DMS 273 (cell line): Measurements from ENCODE around the gene TMEM106A.
"Not testable (repeated sequence)": the region's sequence is repeated elsewhere in the genome, so short reads cannot be mapped to it uniquely, and the experiment has no call there.

Experiments
- DNase-seq: peaks from one replicate; lab custom pipeline; 2025; ENCODE audit not compliant: unreplicated experiment; lab: John Stamatoyannopoulos, UW

Gene TMEM106A

GRCh38 chr17:43211480-43212402, at the start of gene TMEM106A:
Gene TMEM106A, plus strand, starts transcription at chr17:43211875. Its CDS starts 1,167 bp downstream, at chr17:43213042.
- no peak for DNase-seq

- not testable (repeated sequence) for DNase-seq
Observed at GRCh38 chr17:43165971-43166370, 45.7 kb upstream of the TMEM106A start.

GRCh38 chr17:43169561-43170139, 42.0 kb upstream of the TMEM106A start:
- DNase-seq, result peak; percentile 74

GRCh38 chr17:43170140-43170765, 41.4 kb upstream of the TMEM106A start:
- DNase-seq, result peak; percentile 97

- peak; percentile 99 for DNase-seq
Observed at GRCh38 chr17:43170766-43171585, 40.7 kb upstream of the TMEM106A start, which contains the start of gene NBR1. Gene NBR1, plus strand, starts transcription at chr17:43171214. Its CDS starts 4,586 bp downstream, at chr17:43175800.

DNA sequence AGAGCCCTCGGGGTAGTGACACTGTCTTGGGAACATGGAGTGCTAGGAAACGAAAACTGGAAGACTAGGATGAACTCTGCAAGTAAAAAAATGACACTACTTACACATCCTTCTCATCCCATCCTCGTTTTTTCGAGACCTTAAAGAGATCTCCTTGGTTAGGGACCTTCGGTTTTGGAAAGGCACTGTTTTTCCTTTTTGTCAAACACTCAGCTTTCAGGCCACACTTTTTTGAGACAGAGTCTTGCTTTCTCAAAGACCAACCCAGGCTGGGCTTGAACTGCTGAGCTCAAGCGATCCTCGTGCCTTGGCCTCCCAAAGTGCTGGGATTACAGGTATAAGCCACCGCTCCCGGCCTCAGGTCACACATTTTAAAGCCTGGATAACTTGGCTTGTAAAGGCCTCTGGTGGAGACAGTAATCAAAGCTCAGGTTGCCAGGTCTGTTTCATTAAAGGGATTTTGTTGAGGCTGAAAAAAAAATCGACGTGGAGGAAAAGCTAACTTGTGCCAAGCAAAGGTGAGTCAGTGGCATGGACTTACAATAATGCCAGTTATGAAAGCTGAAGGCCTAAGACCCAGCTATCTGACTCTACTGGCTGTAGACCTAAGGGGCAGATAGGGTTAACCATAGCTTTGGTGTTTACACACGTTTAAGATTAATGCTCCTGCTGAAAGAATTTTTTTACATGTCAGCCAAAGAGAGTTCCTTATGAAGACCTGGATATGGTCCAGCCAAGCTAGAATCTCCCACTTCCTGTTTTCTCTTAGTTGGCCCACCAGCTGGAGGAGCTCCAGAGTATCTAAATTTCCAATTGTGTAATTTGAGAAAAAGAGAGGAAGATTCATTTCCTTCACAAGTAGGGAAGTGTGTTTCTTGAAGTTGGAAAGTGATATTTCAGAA, 39.8 kb upstream of the TMEM106A start:
- peak; percentile 79 for DNase-seq

- no peak for DNase-seq
Observed at GRCh38 chr17:43175213-43176118, 36.2 kb upstream of the TMEM106A start.

DNA sequence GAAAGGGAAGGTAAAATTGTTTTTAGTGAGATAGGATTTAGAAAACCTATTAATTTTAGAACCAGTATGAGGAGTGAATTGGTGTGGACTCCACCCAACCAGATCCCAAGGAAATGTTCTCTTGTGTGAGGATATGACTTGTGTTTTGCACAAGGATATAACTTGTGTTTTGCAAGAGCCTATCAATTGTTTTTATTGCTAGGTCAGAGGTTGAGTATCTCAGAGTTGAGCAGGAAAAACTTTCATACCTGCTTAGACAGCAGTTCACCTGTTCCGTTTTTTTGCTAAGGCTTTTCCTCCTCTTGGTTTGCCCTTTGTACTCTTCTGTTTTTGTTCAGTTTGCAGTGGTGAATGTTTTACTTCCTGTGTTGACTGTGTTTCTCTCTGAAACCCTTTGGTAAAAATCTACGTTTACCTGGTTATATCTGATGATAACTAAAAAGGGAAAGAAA, 35.5 kb upstream of the TMEM106A start:
- DNase-seq, result no peak

GRCh38 chr17:43183921-43184320, 27.8 kb upstream of the TMEM106A start:
- DNase-seq, result no peak

DNA sequence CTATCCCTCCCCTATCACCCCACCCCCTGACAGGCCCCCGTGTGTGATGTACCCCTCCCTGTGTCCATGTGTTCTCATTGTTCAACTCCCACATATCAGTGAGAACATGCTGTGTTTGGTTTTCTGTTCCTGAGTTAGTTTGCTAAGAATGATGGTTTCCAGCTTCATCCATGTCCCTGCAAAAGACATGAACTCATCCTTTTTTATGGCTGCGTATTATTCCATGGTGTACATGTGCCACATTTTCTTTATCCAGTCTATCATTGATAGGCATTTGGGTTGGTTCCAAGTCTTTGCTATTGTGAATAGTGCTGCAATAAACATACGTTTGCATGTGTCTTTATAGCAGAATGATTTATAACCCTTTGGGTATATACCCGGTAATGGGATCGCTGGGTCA, 25.0 kb upstream of the TMEM106A start:
- DNase-seq, result not testable (repeated sequence)

DNA sequence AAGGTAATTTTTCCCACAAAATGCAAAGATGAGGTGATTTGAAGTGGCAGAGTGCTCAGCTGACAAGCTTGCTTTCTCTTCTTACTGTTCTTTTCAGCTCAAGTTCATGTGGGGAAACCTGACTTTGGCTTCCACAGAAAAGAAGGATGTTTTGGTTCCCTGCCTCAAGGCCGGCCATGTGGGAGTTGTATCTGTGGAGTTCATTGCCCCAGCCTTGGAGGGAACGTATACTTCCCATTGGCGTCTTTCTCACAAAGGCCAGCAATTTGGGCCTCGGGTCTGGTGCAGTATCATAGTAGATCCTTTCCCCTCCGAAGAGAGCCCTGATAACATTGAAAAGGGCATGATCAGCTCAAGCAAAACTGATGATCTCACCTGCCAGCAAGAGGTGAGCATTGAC, 18.4 kb upstream of the TMEM106A start:
- DNase-seq, result no peak

DNA sequence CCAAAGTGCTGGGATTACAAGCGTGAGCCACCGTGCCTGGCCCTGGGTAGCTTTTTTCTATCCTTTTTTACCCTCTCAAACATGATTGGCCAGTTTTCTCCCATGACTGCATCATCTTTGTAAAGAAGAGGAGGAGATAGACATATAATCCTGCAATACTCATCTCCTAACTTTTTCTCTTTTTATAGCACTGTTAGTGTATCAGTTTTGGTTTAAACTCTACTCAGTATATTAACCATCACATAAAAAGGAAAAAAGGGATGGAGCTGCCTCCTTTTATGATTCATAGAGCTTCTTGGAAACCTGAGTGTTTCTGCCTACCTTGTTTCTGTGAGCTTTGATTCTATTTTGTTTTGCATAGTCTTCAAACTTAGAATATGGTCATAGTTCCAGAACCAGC, 12.0 kb upstream of the TMEM106A start:
- DNase-seq, result no peak

- DNase-seq, result peak; percentile 14
Observed at GRCh38 chr17:43200127-43200526, 11.5 kb upstream of the TMEM106A start.

- not testable (repeated sequence) for DNase-seq
Observed at GRCh38 chr17:43203013-43203412, 8.7 kb upstream of the TMEM106A start.

DNA sequence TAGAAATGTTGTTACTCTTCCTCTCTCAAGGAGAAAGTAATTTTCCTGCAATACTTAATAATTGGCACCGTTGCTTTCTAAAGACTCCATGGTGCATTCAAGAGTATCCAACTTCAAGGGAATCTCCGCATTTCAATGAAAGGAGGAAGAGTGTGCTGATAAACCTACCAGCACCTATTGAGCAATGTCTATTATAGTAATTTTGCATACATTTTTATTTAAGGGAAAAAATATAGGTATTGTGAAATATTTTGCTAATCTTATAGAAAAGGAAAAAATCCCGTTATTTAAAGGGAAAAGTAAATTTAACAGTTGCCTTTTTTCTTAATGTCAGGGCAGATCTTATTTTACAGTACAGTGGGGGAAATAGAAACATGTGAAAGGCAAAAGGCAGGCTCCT, 1.1 kb upstream of the TMEM106A start:
- no peak for DNase-seq

DNA sequence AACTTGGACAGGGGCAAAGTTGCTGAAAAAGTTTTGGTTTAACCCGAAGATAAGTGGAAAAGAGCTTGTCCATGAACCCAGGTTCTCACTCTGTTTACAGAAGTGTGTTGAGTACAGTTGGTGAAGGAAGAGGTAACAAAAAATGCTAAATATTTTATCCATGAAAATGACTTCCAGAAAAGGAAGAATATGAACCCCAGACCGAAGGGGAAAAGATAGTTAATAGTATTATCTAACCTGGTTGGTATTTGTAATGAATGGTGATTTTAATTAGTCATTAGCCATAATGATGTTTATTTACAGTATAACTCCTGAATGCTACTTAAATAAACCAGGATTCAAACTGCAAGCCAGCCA, 574 bp upstream of the TMEM106A start:
- DNase-seq, result no peak

DNA sequence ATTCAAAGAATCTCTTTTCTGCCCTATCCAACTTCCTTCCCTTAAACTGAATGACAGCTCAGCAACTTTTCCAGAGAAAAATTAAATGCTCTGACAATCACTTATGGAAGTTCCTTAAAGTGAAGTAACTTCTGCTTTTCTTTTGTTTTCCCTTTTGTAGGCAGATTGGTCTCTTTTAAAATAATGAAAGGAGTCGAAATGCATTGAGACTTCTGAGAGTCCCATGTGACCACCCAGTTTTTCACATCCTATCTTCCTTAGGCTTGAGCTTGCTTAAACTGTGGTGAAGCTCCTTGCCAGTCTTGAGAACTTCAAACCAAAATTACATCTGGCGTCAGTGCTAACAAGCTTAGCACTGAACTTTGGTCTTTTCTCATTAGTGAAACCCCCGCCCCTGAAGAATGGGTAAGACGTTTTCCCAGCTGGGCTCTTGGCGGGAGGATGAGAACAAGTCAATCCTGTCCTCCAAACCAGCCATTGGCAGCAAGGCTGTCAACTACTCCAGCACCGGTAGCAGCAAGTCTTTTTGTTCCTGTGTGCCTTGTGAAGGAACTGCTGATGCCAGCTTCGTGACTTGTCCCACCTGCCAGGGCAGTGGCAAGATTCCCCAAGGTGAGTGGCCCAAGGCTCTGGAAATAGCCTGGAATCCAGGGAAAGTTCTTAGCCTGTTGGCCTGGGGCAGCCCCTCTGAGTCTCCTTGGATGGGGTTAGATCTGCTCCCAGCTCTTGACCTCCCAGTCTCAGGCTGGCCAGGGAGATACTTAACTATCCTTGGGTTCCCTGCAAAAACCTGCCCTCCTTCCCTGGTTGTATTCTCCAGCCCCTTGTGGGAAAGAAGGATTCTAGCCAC, 1.2 kb downstream of the TMEM106A start:
- DNase-seq, result no peak

DNA sequence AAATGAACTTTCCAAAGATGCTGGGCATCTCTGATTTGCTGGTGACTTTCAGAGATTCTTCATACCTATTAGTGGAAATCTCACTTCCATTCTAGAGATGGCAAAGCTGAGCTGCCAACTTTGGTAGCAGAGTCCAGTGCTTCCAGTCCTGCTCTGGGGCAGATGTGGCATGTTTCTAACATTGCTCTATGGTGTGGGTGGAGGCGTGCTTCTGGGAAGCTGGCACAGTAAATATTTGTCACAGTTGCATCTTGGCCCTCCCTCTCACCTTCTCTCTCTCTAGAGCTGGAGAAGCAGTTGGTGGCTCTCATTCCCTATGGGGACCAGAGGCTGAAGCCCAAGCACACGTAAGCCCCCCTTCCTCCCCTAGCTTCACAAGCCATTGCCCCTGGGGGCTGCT, 1.9 kb downstream of the TMEM106A start:
- DNase-seq, result no peak
